Activated gamma-delta T cell (primary cell): ENCODE results near the gene GCSAML.
"Not testable (repeated sequence)": the region's sequence is repeated elsewhere in the genome, so short reads cannot be mapped to it uniquely, and the experiment has no call there.

ENCODE experiments used
- DNase-seq: peaks from one replicate; lab custom pipeline; 2025; lab: John Stamatoyannopoulos, UW
- total RNA-seq, 2 donors: gene quantifications; one replicate each; lab custom pipeline; 2026; lab: John Stamatoyannopoulos, UW

GCSAML gene
- total RNA-seq, result 0.56 to 10.4 reads per million in 2 donors

- no peak for DNase-seq
Measured at GRCh38 chr1:247548769-247549182, at the start of gene GCSAML. GCSAML (plus strand) TSS chr1:247549134; CDS start chr1:247549192, 58 bp downstream.

GRCh38 chr1:247500865-247501264, 48.1 kb upstream of the GCSAML start:
- no peak for DNase-seq

- no peak for DNase-seq
Measured at GRCh38 chr1:247506831-247507230, 42.1 kb upstream of the GCSAML start.

- no peak for DNase-seq
Measured at GRCh38 chr1:247517795-247518612, 30.9 kb upstream of the GCSAML start.

GRCh38 chr1:247518613-247518891, 30.4 kb upstream of the GCSAML start:
- DNase-seq, result no peak

GRCh38 chr1:247521886-247522285, 27.0 kb upstream of the GCSAML start:
- not testable (repeated sequence) for DNase-seq

GRCh38 chr1:247528812-247529474, 20.0 kb upstream of the GCSAML start:
- no peak for DNase-seq

- no peak for DNase-seq
Measured at GRCh38 chr1:247529771-247530355, 19.1 kb upstream of the GCSAML start.

GRCh38 chr1:247530785-247531184, 18.1 kb upstream of the GCSAML start:
- no peak for DNase-seq

- no peak for DNase-seq
Measured at GRCh38 chr1:247531937-247532336, 17.0 kb upstream of the GCSAML start.

- no peak for DNase-seq
Measured at GRCh38 chr1:247535402-247535801, 13.5 kb upstream of the GCSAML start.

- no peak for DNase-seq
Measured at GRCh38 chr1:247536340-247536739, 12.6 kb upstream of the GCSAML start, which contains the start of gene OR2C3. OR2C3 (minus strand) TSS chr1:247536440; CDS start chr1:247532511, 3,929 bp downstream.

- DNase-seq, result no peak
Measured at GRCh38 chr1:247538561-247538960, 10.4 kb upstream of the GCSAML start.

- DNase-seq, result no peak
Measured at GRCh38 chr1:247539215-247539614, 9.7 kb upstream of the GCSAML start.

- DNase-seq, result no peak
Measured at GRCh38 chr1:247540581-247540980, 8.4 kb upstream of the GCSAML start.

- no peak for DNase-seq
Measured at GRCh38 chr1:247542811-247543210, 6.1 kb upstream of the GCSAML start.

- no peak for DNase-seq
Measured at GRCh38 chr1:247548092-247548491, 842 bp upstream of the GCSAML start.

- DNase-seq, result no peak
Measured at GRCh38 chr1:247551721-247552120, 2.8 kb downstream of the GCSAML start.

GRCh38 chr1:247552231-247552630, 3.3 kb downstream of the GCSAML start:
- no peak for DNase-seq

- DNase-seq, result no peak
Measured at GRCh38 chr1:247557926-247558674, 9.2 kb downstream of the GCSAML start.

GRCh38 chr1:247561711-247562110, 12.8 kb downstream of the GCSAML start:
- no peak for DNase-seq

- DNase-seq, result no peak
Measured at GRCh38 chr1:247562198-247562597, 13.3 kb downstream of the GCSAML start.
